Mesenchymal stem cell (in vitro differentiated cells and primary cell): ENCODE measurements around the gene SRSF8.

Source experiments
- DNase-seq: peaks from one replicate; pipeline ENCODE4 v3.0.0-alpha.2; 2013
- H2AFZ ChIP-seq: one replicate; pipeline ENCODE4 v1.6.1; 2013; ENCODE audit warnings: low read depth, mild to moderate bottlenecking, control low read depth, inconsistent platforms, low read length, moderate library complexity
- H2AK5ac ChIP-seq: 2 replicates; pipeline ENCODE4 v1.6.1; 2013; ENCODE audit warnings: low read length, moderate library complexity, mild to moderate bottlenecking, inconsistent platforms; ENCODE audit not compliant: severe bottlenecking
- H2BK120ac ChIP-seq: one replicate; pipeline ENCODE4 v1.6.1; 2013; ENCODE audit warnings: low read depth, mild to moderate bottlenecking, inconsistent platforms, low read length, moderate library complexity
- H2BK12ac ChIP-seq, 2 experiments: one replicate each; pipeline ENCODE4 v1.6.1; 2013; ENCODE audit warnings: inconsistent platforms in 2 of 2, low read length in 2 of 2, mild to moderate bottlenecking in 2 of 2, moderate library complexity in 2 of 2, control low read depth in 1 of 2
- H2BK15ac ChIP-seq: one replicate; pipeline ENCODE4 v1.6.1; 2013; ENCODE audit warnings: mild to moderate bottlenecking, low read depth, inconsistent platforms; ENCODE audit not compliant: poor library complexity, severe bottlenecking
- H2BK5ac ChIP-seq: 2 replicates; pipeline ENCODE4 v1.6.1; 2013; ENCODE audit warnings: low read depth, mild to moderate bottlenecking, low read length, control low read depth, inconsistent platforms; ENCODE audit not compliant: poor library complexity, severe bottlenecking
- H3K14ac ChIP-seq, 2 experiments: one replicate each; pipeline ENCODE4 v1.6.1; 2013; ENCODE audit warnings: inconsistent platforms in 2 of 2, low read length in 2 of 2, control low read depth in 1 of 2, mild to moderate bottlenecking in 1 of 2, moderate library complexity in 1 of 2
- H3K18ac ChIP-seq, 2 experiments: one replicate each; pipeline ENCODE4 v1.6.1; 2013; ENCODE audit warnings: inconsistent platforms in 2 of 2, low read length in 2 of 2, control low read depth in 1 of 2, low read depth in 1 of 2, mild to moderate bottlenecking in 1 of 2
- H3K23ac ChIP-seq, 2 experiments: one replicate each; pipeline ENCODE4 v1.6.1; 2013; ENCODE audit warnings: inconsistent platforms in 2 of 2, low read length in 2 of 2, mild to moderate bottlenecking in 2 of 2, moderate library complexity in 2 of 2, control low read depth in 1 of 2
- H3K27ac ChIP-seq: 2 replicates; pipeline ENCODE4 v1.5.1; 2013; ENCODE audit warnings: mild to moderate bottlenecking, moderate library complexity, low read length, control low read depth, inconsistent platforms; ENCODE audit not compliant: poor library complexity, severe bottlenecking
- H3K27me3 ChIP-seq, 2 experiments: 2 replicates each; pipeline versions ENCODE4 v1.6.1 to v1.7.0; 2013; ENCODE audit warnings: low read length in 2 of 2, mild to moderate bottlenecking in 2 of 2, moderate library complexity in 2 of 2, control low read depth in 1 of 2, inconsistent platforms in 1 of 2; ENCODE audit not compliant: control insufficient read depth in 1 of 2, insufficient read depth in 1 of 2
- H3K36me3 ChIP-seq, 2 experiments: 2 replicates each; pipeline versions ENCODE4 v1.6.1 to v1.7.0; 2013; ENCODE audit warnings: low read length in 2 of 2, control low read depth in 1 of 2, inconsistent platforms in 1 of 2, low read depth in 1 of 2, mild to moderate bottlenecking in 1 of 2; ENCODE audit not compliant: insufficient read depth in 2 of 2, control insufficient read depth in 1 of 2
- H3K4ac ChIP-seq, 2 experiments: one replicate each; pipeline ENCODE4 v1.6.1; 2013; ENCODE audit warnings: inconsistent platforms in 2 of 2, low read length in 2 of 2, mild to moderate bottlenecking in 2 of 2, moderate library complexity in 2 of 2, control low read depth in 1 of 2, low read depth in 1 of 2
- H3K4me1 ChIP-seq: 2 replicates; pipeline ENCODE4 v1.6.1; 2013; ENCODE audit warnings: low read depth, low read length, control low read depth; ENCODE audit not compliant: control insufficient read depth, insufficient read depth
- H3K4me2 ChIP-seq: 2 replicates; pipeline ENCODE4 v1.6.1; 2013; ENCODE audit warnings: low read length, mild to moderate bottlenecking, inconsistent platforms; ENCODE audit not compliant: poor library complexity, severe bottlenecking
- H3K4me3 ChIP-seq, 2 experiments: 2 replicates each; pipeline versions ENCODE4 v1.5.1 to v1.7.0; 2013; ENCODE audit warnings: low read length in 2 of 2, mild to moderate bottlenecking in 2 of 2, control low read depth in 1 of 2, low read depth in 1 of 2; ENCODE audit not compliant: insufficient read depth in 1 of 2
- H3K79me1 ChIP-seq: replicated peaks from 2 replicates; pipeline ENCODE4 v1.6.1; 2013; ENCODE audit warnings: mild to moderate bottlenecking, control low read depth, low read length, inconsistent platforms; ENCODE audit not compliant: poor library complexity, severe bottlenecking
- H3K9ac ChIP-seq: 2 replicates; pipeline ENCODE4 v1.7.0; 2013; ENCODE audit warnings: mild to moderate bottlenecking, low read length, moderate library complexity
- H3K9me3 ChIP-seq: 2 replicates; pipeline ENCODE4 v1.7.0; 2013; ENCODE audit warnings: mild to moderate bottlenecking, low read length; ENCODE audit not compliant: control insufficient read depth
- H4K8ac ChIP-seq: one replicate; pipeline ENCODE4 v1.6.1; 2013; ENCODE audit warnings: inconsistent platforms, mild to moderate bottlenecking, low read length, moderate library complexity
- H4K91ac ChIP-seq: one replicate; pipeline ENCODE4 v1.6.1; 2013; ENCODE audit warnings: mild to moderate bottlenecking, low read length, inconsistent platforms
- WGBS: methylation state at CpG from one replicate; pipeline ENCODE4 v1.1.7; 2013; ENCODE audit warnings: mixed read lengths; 5-methylcytosine and 5-hydroxymethylcytosine counted together

Gene SRSF8

DNA sequence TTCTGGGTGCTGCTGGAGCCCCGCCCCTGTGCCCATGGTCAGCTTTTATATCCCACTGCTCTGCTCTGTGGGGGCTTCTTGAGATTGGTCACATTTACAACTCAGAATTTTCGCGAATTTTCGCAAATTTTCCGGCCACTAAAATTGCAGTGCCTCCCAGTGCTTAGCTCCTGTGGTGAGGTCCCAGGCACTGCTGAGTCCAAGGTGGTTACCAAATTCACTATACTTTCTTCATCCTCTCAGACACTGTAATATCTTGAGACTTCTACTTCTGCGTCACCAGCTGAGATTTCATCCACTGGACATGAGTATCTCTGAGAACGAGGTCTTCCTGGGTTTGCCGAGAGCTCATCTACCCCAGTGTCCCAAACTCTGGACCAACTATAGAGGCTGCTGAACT lies 8.8 kb upstream of the SRSF8 start:
- Histone ChIP-seq H2BK5ac (no peak overlapping the region), H2AFZ (no peak overlapping the region), H2BK12ac (no peak overlapping the region), H3K27ac (peak overlapping the region; percentile 40), H3K36me3 (no peaks in the 10 kb centered on the region), H3K18ac (no peak overlapping the region), H3K4ac (no peak overlapping the region), H2AK5ac (peak overlapping the region; percentile 50), H3K4me3 (no peak overlapping the region), H3K23ac (no peak overlapping the region), H3K4me2 (no peak overlapping the region), H3K9me3 (no peaks in the 10 kb centered on the region), H3K14ac (no peak overlapping the region), H2BK120ac (no peak overlapping the region), H4K91ac (no peak overlapping the region), H3K27me3 (peaks cover 21 to 24% of the 10 kb centered on the region in 2 experiments), H3K4me1 (peaks cover 8% of the 10 kb centered on the region), H3K9ac (no peak overlapping the region), H3K79me1 (no peaks in the 10 kb centered on the region), H2BK15ac (no peak overlapping the region), H4K8ac (no peak overlapping the region)
- WGBS, result 88% methylated on average over 8 of the region's 8 CpGs
- no peak for DNase-seq

DNA sequence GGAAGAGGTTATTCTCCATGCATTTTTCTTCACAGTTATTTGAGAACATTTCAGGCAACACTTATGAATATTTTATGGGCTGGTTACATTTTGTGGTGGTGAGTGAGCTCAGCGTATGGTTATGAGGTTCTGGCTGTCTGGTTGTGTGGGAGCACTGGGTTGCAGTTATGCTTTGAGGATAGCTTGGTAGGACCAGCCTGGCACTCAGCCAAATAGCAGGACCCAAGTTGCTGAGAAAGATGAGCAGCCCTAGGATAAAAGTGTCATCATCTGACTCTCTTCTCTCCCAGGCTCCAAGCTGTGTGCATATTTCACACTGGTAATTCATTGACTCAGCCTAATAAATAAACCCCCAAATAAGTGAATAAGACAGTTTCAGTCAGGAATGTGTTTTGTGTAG lies 8.1 kb upstream of the SRSF8 start:
- peaks cover 8% of the 10 kb centered on the region for H3K4me1 ChIP-seq
- no peak overlapping the region for H3K23ac ChIP-seq
- no peak overlapping the region for H3K4me2 ChIP-seq
- no peaks in the 10 kb centered on the region for H3K9me3 ChIP-seq
- H2BK12ac ChIP-seq, result no peak overlapping the region
- 91% methylated on average over 1 of the region's 1 CpG for WGBS
- no peak for DNase-seq
- no peak overlapping the region for H3K9ac ChIP-seq
- H3K18ac ChIP-seq, result no peak overlapping the region
- no peaks in the 10 kb centered on the region for H3K79me1 ChIP-seq
- H3K36me3 ChIP-seq, result no peaks in the 10 kb centered on the region
- no peak overlapping the region for H4K8ac ChIP-seq
- peaks cover 17 to 19% of the 10 kb centered on the region in 2 experiments for H3K27me3 ChIP-seq
- H2BK15ac ChIP-seq, result no peak overlapping the region
- H2AFZ ChIP-seq, result no peak overlapping the region
- H3K4me3 ChIP-seq, result no peak overlapping the region
- H4K91ac ChIP-seq, result no peak overlapping the region
- peak overlapping the region; percentile 62 for H3K27ac ChIP-seq
- H2BK5ac ChIP-seq, result no peak overlapping the region
- no peak overlapping the region for H2AK5ac ChIP-seq
- no peak overlapping the region for H2BK120ac ChIP-seq
- H3K14ac ChIP-seq, result no peak overlapping the region
- no peak overlapping the region for H3K4ac ChIP-seq

DNA sequence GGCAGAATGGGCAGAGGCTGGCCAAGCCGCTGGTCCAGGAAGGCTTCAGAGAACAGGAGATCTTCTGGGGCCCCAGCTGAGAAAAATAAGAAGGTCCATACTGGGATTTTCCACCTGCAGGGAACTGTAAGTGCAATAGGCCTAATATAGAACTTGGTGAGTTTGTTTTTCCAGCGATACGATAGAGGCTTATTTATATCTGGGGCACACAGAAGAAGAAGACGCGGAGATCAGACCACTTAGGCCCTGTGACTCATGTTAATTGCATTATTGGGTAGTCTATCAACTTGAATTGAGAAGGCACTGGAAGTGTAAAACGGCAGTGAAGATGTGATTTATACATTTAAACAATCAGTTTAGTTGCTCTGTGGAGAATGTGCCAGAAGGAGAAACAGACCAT lies 7.7 kb upstream of the SRSF8 start:
- 96% methylated on average over 6 of the region's 6 CpGs for WGBS
- Histone ChIP-seq H3K4ac (no peak overlapping the region), H2BK15ac (no peak overlapping the region)

DNA sequence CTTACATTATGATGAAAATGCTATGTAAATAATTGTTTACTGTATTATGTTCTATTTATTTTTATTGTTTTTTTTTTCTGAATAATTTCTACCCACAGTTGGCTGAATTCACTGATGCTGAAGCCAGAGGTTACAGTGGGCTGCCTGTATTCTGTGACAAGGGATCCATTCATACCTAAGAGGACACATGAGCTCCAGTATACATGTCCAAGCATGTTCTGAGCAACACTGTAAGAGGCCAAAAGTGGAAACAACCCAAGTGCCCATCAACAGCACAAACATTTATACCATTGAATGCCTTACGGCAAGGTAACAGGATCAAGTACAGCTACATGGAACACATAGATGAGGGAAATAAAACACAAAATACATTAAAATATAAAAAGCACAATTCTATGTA lies 1.4 kb upstream of the SRSF8 start:
- Histone ChIP-seq H3K4me2 (no peak overlapping the region), H3K36me3 (peaks cover 0 to 1% of the 10 kb centered on the region in 2 experiments), H3K4me3 (no peak overlapping the region), H2AK5ac (no peak overlapping the region), H2AFZ (no peak overlapping the region), H3K18ac (no peak overlapping the region), H4K91ac (no peak overlapping the region), H3K9me3 (no peaks in the 10 kb centered on the region), H3K4me1 (no peaks in the 10 kb centered on the region), H2BK15ac (no peak overlapping the region), H2BK12ac (no peak overlapping the region), H2BK5ac (no peak overlapping the region), H3K4ac (no peak overlapping the region), H4K8ac (no peak overlapping the region), H3K27me3 (peaks cover 0 to 5% of the 10 kb centered on the region in 2 experiments), H3K79me1 (no peaks in the 10 kb centered on the region), H3K14ac (no peak overlapping the region), H2BK120ac (no peak overlapping the region), H3K23ac (no peak overlapping the region), H3K27ac (no peak overlapping the region), H3K9ac (no peak overlapping the region)
- WGBS, result 100% methylated on average over 1 of the region's 1 CpG
- no peak for DNase-seq

More for the DNA sequence above, 7.7 kb upstream of the SRSF8 start:
- H2AFZ ChIP-seq, result no peak overlapping the region
- no peak overlapping the region for H4K91ac ChIP-seq
- peaks cover 8% of the 10 kb centered on the region for H3K4me1 ChIP-seq
- H3K9me3 ChIP-seq, result no peaks in the 10 kb centered on the region
- no peak overlapping the region for H3K4me2 ChIP-seq
- no peak overlapping the region for H2AK5ac ChIP-seq
- H2BK5ac ChIP-seq, result no peak overlapping the region
- H3K18ac ChIP-seq, result no peak overlapping the region
- no peak overlapping the region for H3K4me3 ChIP-seq
- DNase-seq, result no peak
- no peak overlapping the region for H3K23ac ChIP-seq
- no peaks in the 10 kb centered on the region for H3K79me1 ChIP-seq
- H3K27me3 ChIP-seq, result peaks cover 13 to 15% of the 10 kb centered on the region in 2 experiments
- no peaks in the 10 kb centered on the region for H3K36me3 ChIP-seq
- peak overlapping the region; percentile 62 for H3K27ac ChIP-seq
- no peak overlapping the region for H3K14ac ChIP-seq
- no peak overlapping the region for H2BK12ac ChIP-seq
- no peak overlapping the region for H2BK120ac ChIP-seq
- H3K9ac ChIP-seq, result no peak overlapping the region
- no peak overlapping the region for H4K8ac ChIP-seq
